Liver (tissue), 9 donors: ENCODE data around the gene CUX1. TPM values are rescaled to one million over a fixed set of nuclear protein-coding genes. Genes with fewer than 3 reads are reported as not detected.

Source experiments
- DNase-seq: peaks from one replicate; pipeline ENCODE4 v3.0.0-alpha.2; 2017; ENCODE audit warnings: low spot score
- H3K27ac ChIP-seq, 2 donors: one replicate each; pipeline ENCODE4 v1.7.0; 2013; ENCODE audit warnings: inconsistent platforms in 2 of 2, low read length in 2 of 2, control low read depth in 1 of 2, low read depth in 1 of 2, mild to moderate bottlenecking in 1 of 2
- H3K27me3 ChIP-seq, 4 donors: one replicate each; pipeline versions ENCODE4 v1.6.1 to v1.7.0; 2013; ENCODE audit warnings: low read length in 3 of 4, inconsistent platforms in 1 of 4, mild to moderate bottlenecking in 1 of 4, moderate library complexity in 1 of 4; ENCODE audit not compliant: control insufficient read depth in 4 of 4, insufficient read depth in 4 of 4
- H3K36me3 ChIP-seq, 4 donors: one replicate each; pipeline versions ENCODE4 v1.6.1 to v1.7.0; 2013; ENCODE audit warnings: low read length in 3 of 4, mild to moderate bottlenecking in 3 of 4, low read depth in 1 of 4, moderate library complexity in 1 of 4; ENCODE audit not compliant: control insufficient read depth in 4 of 4, insufficient read depth in 3 of 4
- H3K4me1 ChIP-seq, 4 donors: one replicate each; pipeline versions ENCODE4 v1.6.1 to v1.7.0; 2013; ENCODE audit warnings: low read length in 3 of 4, mild to moderate bottlenecking in 3 of 4, moderate library complexity in 1 of 4; ENCODE audit not compliant: control insufficient read depth in 4 of 4, insufficient read depth in 4 of 4
- H3K4me3 ChIP-seq, 3 donors: one replicate each; pipeline versions ENCODE4 v1.6.1 to v1.7.0; 2013; ENCODE audit warnings: low read length in 3 of 3, control low read depth in 1 of 3, low read depth in 1 of 3, mild to moderate bottlenecking in 1 of 3
- H3K9ac ChIP-seq, 2 donors: one replicate each; pipeline ENCODE4 v1.7.0; 2013; ENCODE audit warnings: low read length in 2 of 2, mild to moderate bottlenecking in 2 of 2, moderate library complexity in 2 of 2, control low read depth in 1 of 2, low read depth in 1 of 2
- H3K9me3 ChIP-seq, 4 donors: one replicate each; pipeline versions ENCODE4 v1.6.1 to v1.7.0; 2013; ENCODE audit warnings: low read length in 3 of 4; ENCODE audit not compliant: control insufficient read depth in 4 of 4
- CTCF ChIP-seq: fragments of 150-350 bp; IDR thresholded peaks from 2 replicates; pipeline ENCODE4 v1.5.1; 2017; ENCODE audit warnings: improper control_type of control experiment, low read depth, low read length; ENCODE audit not compliant: missing input control
- EGR1 ChIP-seq, 2 donors: IDR thresholded peaks; 2 replicates each; pipeline ENCODE4 v1.6.1; 2016 to 2018; ENCODE audit warnings: antibody characterized with exemption in 2 of 2, low read depth in 2 of 2
- FOXA1 ChIP-seq: IDR thresholded peaks from 2 replicates; pipeline ENCODE4 v1.6.1; 2016; ENCODE audit warnings: antibody characterized with exemption
- FOXA2 ChIP-seq: IDR thresholded peaks from 2 replicates; pipeline ENCODE4 v1.6.1; 2016; ENCODE audit warnings: antibody characterized with exemption
- GABPA ChIP-seq, 2 donors: IDR thresholded peaks in 1 of 2; conservative IDR thresholded peaks in 1 of 2; 2 replicates each; pipeline ENCODE4 v1.6.1; 2016; ENCODE audit warnings: antibody characterized with exemption in 2 of 2, mild to moderate bottlenecking in 1 of 2, moderate library complexity in 1 of 2
- HNF4A ChIP-seq, 2 donors: conservative IDR thresholded peaks; 2 replicates each; pipeline ENCODE4 v1.6.1; 2016; ENCODE audit warnings: antibody characterized with exemption in 2 of 2, mild to moderate bottlenecking in 2 of 2
- HNF4G ChIP-seq: IDR thresholded peaks from 2 replicates; pipeline ENCODE4 v1.6.1; 2016; ENCODE audit warnings: antibody characterized with exemption
- JUND ChIP-seq, 2 donors: IDR thresholded peaks; 2 replicates each; pipeline ENCODE4 v1.6.1; 2016; ENCODE audit warnings: antibody characterized with exemption in 2 of 2
- NR2F2 ChIP-seq: IDR thresholded peaks from 2 replicates; pipeline ENCODE4 v1.6.1; 2016; ENCODE audit warnings: antibody characterized with exemption
- RAD21 ChIP-seq, 2 donors: IDR thresholded peaks; 2 replicates each; pipeline ENCODE4 v1.6.1; 2016; ENCODE audit warnings: antibody characterized with exemption in 2 of 2, mild to moderate bottlenecking in 2 of 2
- RXRA ChIP-seq, 2 donors: IDR thresholded peaks; 2 replicates each; pipeline ENCODE4 v1.6.1; 2017 to 2018; ENCODE audit warnings: antibody characterized with exemption in 2 of 2, mild to moderate bottlenecking in 1 of 2
- SP1 ChIP-seq: IDR thresholded peaks from 2 replicates; pipeline ENCODE4 v1.6.1; 2018; ENCODE audit warnings: antibody characterized with exemption, mild to moderate bottlenecking
- TAF1 ChIP-seq: conservative IDR thresholded peaks from 2 replicates; pipeline ENCODE4 v1.6.1; 2016; ENCODE audit warnings: antibody characterized with exemption, mild to moderate bottlenecking
- YY1 ChIP-seq: IDR thresholded peaks from 2 replicates; pipeline ENCODE4 v1.6.1; 2016; ENCODE audit warnings: antibody characterized with exemption, mild to moderate bottlenecking
- ZBTB33 ChIP-seq: IDR thresholded peaks from 2 replicates; pipeline ENCODE4 v1.6.1; 2016; ENCODE audit warnings: antibody characterized with exemption
- WGBS: extraction: QIAGEN DNeasy Blood & Tissue Kit; methylation state at CpG from one replicate; pipeline ENCODE4 v1.1.7; 2013; 5-methylcytosine and 5-hydroxymethylcytosine counted together
- polyA plus RNA-seq, 2 donors: library from polyadenylated mRNA; stranded (reverse) in 1 of 2; unstranded in 1 of 2; fragments of 200-250 nt in 1 of 2; fragments of >200 nt in 1 of 2; fragmentation: Nextera tagmentation in 1 of 2; extraction: Ambion mirVana in 1 of 2; gene quantifications; one replicate each; pipeline versions ENCODE4 v1.2.1 to v1.2.3, GENCODE V29; 2013 to 2015
- total RNA-seq, 2 donors: library from RNA; depleted of rRNA; stranded (reverse); fragments of >200 nt; gene quantifications; one replicate each; pipeline ENCODE4 v1.2.3, GENCODE V29; 2014
- TF ChIP-seq, protein P1 (sequence below): IDR thresholded peaks from 2 replicates; pipeline ENCODE4 v1.6.1; 2016; ENCODE audit warnings: antibody characterized with exemption
- TF ChIP-seq, protein P2 (sequence below): IDR thresholded peaks from 2 replicates; pipeline ENCODE4 v1.6.1; 2016; ENCODE audit warnings: antibody characterized with exemption, mild to moderate bottlenecking
- TF ChIP-seq, protein P3 (sequence below): IDR thresholded peaks from 2 replicates; pipeline ENCODE4 v1.6.1; 2016; ENCODE audit warnings: antibody characterized with exemption
- donor health status: healthy.
- donor health status: healthy.
- donor health status: healthy.
- donor health status: healthy.
- donor health status: healthy.

Gene CUX1
- total and polyA plus RNA-seq, 4 donors: 18.6 to 40.6 (median 21.4) TPM

DNA sequence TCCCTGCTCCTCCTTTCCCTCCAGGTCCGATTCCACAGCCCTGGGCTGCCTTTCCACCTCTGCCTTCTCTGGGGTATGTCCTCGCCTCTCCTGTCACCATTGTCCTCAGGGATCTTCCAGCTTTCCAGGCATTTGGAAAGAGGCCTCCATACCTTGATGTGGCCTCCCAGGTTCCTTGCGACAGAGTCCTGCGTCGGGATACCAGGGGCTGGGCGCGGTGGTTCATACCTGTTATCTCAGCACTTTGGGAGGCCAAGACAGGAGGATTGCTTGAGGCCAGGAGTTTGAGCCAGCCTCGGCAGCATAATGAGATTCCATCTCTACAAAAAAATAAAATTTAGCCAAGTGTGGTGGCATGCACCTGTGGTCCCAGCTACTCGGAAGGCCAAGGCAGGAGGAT is 171.1 kb downstream of the CUX1 start:
- Histone ChIP-seq H3K4me1 (no peaks in the 10 kb centered on the region), H3K4me3 (no peak overlapping the region), H3K9me3 (no peaks in the 10 kb centered on the region), H3K27me3 (no peaks in the 10 kb centered on the region), H3K27ac (no peak overlapping the region), H3K9ac (no peak overlapping the region), H3K36me3 (no peaks in the 10 kb centered on the region)
- TF ChIP-seq, protein P1, sequence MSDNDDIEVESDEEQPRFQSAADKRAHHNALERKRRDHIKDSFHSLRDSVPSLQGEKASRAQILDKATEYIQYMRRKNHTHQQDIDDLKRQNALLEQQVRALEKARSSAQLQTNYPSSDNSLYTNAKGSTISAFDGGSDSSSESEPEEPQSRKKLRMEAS: no peak
- TF ChIP-seq HNF4G (no peak), SP1 (no peak), YY1 (no peak), EGR1 (IDR thresholded peaks at IDR 0.05; ENCODE audit: low read depth in 2 of 2) (no peak), RAD21 (IDR thresholded peaks at IDR 0.05) (no peak), CTCF (no peak), FOXA1 (no peak), JUND (IDR thresholded peaks at IDR 0.05) (no peak), RXRA (IDR thresholded peaks at IDR 0.05) (no peak), HNF4A (conservative IDR thresholded peaks at IDR 0.05) (no peak), FOXA2 (no peak), ZBTB33 (no peak), NR2F2 (no peak), GABPA (IDR thresholded peaks at IDR 0.05 in 1 of 2, conservative IDR thresholded peaks at IDR 0.05 in 1 of 2) (no peak), TAF1 (no peak)
- TF ChIP-seq, protein P2, sequence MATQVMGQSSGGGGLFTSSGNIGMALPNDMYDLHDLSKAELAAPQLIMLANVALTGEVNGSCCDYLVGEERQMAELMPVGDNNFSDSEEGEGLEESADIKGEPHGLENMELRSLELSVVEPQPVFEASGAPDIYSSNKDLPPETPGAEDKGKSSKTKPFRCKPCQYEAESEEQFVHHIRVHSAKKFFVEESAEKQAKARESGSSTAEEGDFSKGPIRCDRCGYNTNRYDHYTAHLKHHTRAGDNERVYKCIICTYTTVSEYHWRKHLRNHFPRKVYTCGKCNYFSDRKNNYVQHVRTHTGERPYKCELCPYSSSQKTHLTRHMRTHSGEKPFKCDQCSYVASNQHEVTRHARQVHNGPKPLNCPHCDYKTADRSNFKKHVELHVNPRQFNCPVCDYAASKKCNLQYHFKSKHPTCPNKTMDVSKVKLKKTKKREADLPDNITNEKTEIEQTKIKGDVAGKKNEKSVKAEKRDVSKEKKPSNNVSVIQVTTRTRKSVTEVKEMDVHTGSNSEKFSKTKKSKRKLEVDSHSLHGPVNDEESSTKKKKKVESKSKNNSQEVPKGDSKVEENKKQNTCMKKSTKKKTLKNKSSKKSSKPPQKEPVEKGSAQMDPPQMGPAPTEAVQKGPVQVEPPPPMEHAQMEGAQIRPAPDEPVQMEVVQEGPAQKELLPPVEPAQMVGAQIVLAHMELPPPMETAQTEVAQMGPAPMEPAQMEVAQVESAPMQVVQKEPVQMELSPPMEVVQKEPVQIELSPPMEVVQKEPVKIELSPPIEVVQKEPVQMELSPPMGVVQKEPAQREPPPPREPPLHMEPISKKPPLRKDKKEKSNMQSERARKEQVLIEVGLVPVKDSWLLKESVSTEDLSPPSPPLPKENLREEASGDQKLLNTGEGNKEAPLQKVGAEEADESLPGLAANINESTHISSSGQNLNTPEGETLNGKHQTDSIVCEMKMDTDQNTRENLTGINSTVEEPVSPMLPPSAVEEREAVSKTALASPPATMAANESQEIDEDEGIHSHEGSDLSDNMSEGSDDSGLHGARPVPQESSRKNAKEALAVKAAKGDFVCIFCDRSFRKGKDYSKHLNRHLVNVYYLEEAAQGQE: no peak
- TF ChIP-seq, protein P3, sequence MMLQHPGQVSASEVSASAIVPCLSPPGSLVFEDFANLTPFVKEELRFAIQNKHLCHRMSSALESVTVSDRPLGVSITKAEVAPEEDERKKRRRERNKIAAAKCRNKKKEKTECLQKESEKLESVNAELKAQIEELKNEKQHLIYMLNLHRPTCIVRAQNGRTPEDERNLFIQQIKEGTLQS: no peak
- no peak for DNase-seq
- 85% methylated on average over 9 of the region's 9 CpGs for WGBS
